ENCODE results near the gene SLC9A9.
"Not testable (repeated sequence)": the region's sequence is repeated elsewhere in the genome, so short reads cannot be mapped to it uniquely, and the experiment has no call there.

SLC9A9 gene

GRCh38 chr3:143283432-143284128, 564.7 kb downstream of the SLC9A9 start:
- no peak for TF ChIP-seq CTCF (conservative IDR thresholded peaks at IDR 0.05; ENCODE audit: control insufficient read depth, insufficient read depth, low read depth, low read length)
- DNase-seq (ENCODE audit: low read depth), result peak; percentile 69
- H3K4me3 ChIP-seq (ENCODE audit: control insufficient read depth, low read depth, low read length), result no peak overlapping the region

GRCh38 chr3:143280984-143281383, 567.3 kb downstream of the SLC9A9 start:
- TF ChIP-seq CTCF (conservative IDR thresholded peaks at IDR 0.05; ENCODE audit: control insufficient read depth, insufficient read depth, low read depth, low read length), result no peak
- peak; percentile 11 for DNase-seq (ENCODE audit: low read depth)
- H3K4me3 ChIP-seq (ENCODE audit: control insufficient read depth, low read depth, low read length), result no peak overlapping the region

DNA sequence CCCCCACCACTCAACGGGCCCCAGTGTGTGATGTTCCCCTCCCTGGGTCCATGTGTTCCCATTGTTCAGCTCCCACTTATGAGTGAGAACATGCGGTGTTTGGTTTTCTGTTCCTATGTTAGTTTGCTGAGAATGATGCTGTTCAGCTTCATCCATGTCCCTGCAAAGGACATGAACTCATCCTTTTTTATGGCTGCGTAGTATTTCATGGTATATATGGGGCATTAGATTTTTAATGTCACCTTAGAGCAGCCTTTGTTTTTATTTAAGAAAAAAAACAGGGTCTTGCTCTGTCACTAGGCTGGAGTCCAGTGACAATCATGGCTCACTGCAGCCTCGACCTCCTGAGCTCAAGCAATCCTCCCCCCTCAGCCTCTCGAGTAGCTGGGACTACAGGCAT, 568.7 kb downstream of the SLC9A9 start:
- not testable (repeated sequence) for H3K4me3 ChIP-seq (ENCODE audit: control insufficient read depth, low read depth, low read length); DNase-seq (ENCODE audit: low read depth)

DNA sequence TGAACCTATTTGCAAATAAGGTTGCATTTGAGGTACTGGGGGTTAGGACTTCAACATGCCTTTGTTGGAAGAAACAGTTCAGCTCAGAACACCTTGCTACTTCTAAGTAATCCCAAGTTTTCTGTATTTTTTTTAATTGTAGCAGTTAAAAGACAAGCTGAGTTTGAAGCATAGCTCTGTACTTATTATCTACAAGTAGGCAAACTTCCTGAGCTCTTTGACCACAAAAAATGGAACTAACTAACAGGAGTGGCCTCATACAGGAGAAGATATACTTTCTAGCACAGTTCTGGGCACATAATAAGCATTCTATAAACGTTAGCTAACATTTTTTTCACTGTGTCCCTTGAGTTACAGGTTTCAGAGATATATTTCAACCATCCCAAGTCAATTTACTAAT, 569.5 kb downstream of the SLC9A9 start:
- DNase-seq (ENCODE audit: low read depth), result no peak
- no peak overlapping the region for H3K4me3 ChIP-seq (ENCODE audit: control insufficient read depth, low read depth, low read length)
- no peak for TF ChIP-seq CTCF (conservative IDR thresholded peaks at IDR 0.05; ENCODE audit: control insufficient read depth, insufficient read depth, low read depth, low read length)

DNA sequence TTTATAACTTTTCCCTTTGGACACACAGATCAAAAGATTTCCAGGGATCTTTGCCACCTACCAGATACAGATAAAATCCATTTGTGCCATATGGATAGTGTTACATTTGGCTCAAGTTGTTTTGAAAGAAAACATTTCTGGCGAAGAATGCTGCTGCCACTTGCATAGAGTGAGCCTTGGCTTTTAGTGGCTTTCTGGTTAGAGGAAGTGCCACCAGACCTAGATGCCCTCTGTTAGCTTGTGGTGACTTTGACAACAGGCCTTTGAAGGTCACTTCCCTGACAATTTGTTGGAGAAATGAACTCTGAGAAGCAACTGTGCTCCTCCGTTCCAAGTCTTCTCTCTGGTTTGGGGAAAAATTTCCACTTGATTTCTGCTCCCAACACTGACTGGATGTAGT, 570.7 kb downstream of the SLC9A9 start:
- DNase-seq (ENCODE audit: low read depth), result no peak
- H3K4me3 ChIP-seq (ENCODE audit: control insufficient read depth, low read depth, low read length), result no peak overlapping the region
- no peak for TF ChIP-seq CTCF (conservative IDR thresholded peaks at IDR 0.05; ENCODE audit: control insufficient read depth, insufficient read depth, low read depth, low read length)

DNA sequence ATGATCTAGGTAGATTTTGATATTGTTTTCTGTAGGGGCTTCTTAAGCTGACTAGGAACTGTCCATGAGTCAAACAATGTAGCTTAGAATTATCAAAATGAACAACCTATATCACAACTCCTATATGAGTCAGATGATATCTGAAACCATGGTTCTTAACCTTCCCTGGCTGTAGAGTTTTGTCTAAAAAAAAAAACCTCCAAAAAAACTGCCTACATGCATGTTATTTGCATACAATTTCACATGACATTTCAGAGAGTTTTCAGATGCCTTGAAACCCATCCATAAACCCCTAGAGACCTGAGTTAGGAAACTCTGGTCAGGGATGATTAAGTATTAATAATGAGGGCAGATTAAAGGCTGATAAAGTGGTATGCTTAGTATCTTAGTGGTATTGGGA, 571.7 kb downstream of the SLC9A9 start:
- DNase-seq (ENCODE audit: low read depth), result peak; percentile 15
- no peak overlapping the region for H3K4me3 ChIP-seq (ENCODE audit: control insufficient read depth, low read depth, low read length)
- TF ChIP-seq CTCF (conservative IDR thresholded peaks at IDR 0.05; ENCODE audit: control insufficient read depth, insufficient read depth, low read depth, low read length), result no peak

GRCh38 chr3:143273975-143274690, 574.1 kb downstream of the SLC9A9 start:
- TF ChIP-seq CTCF (conservative IDR thresholded peaks at IDR 0.05; ENCODE audit: control insufficient read depth, insufficient read depth, low read depth, low read length), result no peak
- no peak overlapping the region for H3K4me3 ChIP-seq (ENCODE audit: control insufficient read depth, low read depth, low read length)
- DNase-seq (ENCODE audit: low read depth), result no peak
